Measurements from ENCODE around the gene LRBA. TPM values are rescaled to one million over a fixed set of nuclear protein-coding genes. Genes with fewer than 3 reads are reported as not detected.

LRBA gene
- total and polyA plus RNA-seq, 2 of the 4 experiments (the other 2 are of a cell fraction) = 10.2 to 51.6 TPM

DNA sequence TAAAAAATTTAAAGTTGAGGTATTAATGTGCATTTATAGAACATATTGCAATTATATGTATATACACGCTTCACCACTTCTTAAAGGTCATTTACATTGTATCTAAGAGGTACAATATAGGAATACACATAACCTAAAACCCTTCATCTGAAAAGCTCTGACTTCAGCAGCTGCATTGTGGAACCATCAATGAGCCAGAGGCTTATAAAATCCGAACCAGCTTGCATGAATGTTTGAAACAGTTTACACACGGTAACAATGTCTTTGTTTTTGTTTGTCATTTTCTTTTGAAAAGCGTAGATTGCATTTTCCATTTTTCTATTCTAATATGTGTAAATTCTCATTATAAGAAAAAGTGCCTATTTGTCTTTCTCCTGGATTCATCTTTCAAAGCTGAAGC is 715.3 kb downstream of the LRBA start:
- DNase-seq (no peak), ATAC-seq (ENCODE audit: low read depth) (no peak)
- H3K23ac ChIP-seq (ENCODE audit: low read depth, low read length) = no peak overlapping the region
- H2BK5ac ChIP-seq (ENCODE audit: low read depth, low read length, poor library complexity, severe bottlenecking) = no peak overlapping the region
- no CpG with 5 or more reads among the region's 4 CpGs for WGBS, 2 experiments (ENCODE audit: extremely low coverage in 2 of 2, insufficient read length in 1 of 2)
- H3K27ac ChIP-seq (ENCODE audit: insufficient read depth, low read length) = no peak overlapping the region
- H3K9me1 ChIP-seq (ENCODE audit: insufficient read depth, low read length) = no peaks in the 10 kb centered on the region
- H3K14ac ChIP-seq (replicated peaks; ENCODE audit: low read depth, low read length) = no peak overlapping the region
- H4K5ac ChIP-seq (ENCODE audit: low read depth, low read length) = no peak overlapping the region
- TF ChIP-seq RAD21 (IDR thresholded peaks at IDR 0.05; ENCODE audit: low read length) (no peak), NFE2L2 (IDR thresholded peaks at IDR 0.05; ENCODE audit: low read depth, low read length) (no peak), MAZ (IDR thresholded peaks at IDR 0.05; ENCODE audit: borderline replicate concordance, low read depth, low read length) (no peak), RCOR1 (IDR thresholded peaks at IDR 0.05; ENCODE audit: insufficient replicate concordance, low read length) (no peak), CHD1 (IDR thresholded peaks at IDR 0.05; ENCODE audit: low read depth, low read length) (no peak), MAFK (IDR thresholded peaks at IDR 0.05; ENCODE audit: low read depth, low read length) (no peak), MXI1 (IDR thresholded peaks at IDR 0.05; ENCODE audit: borderline replicate concordance, low read depth, low read length) (no peak), FOS (IDR thresholded peaks at IDR 0.05; ENCODE audit: low read depth, low read length) (no peak), POLR2A (IDR thresholded peaks at IDR 0.05; ENCODE audit: low read depth, low read length) (no peak), SMC3 (IDR thresholded peaks at IDR 0.05; ENCODE audit: low read depth, low read length) (no peak), CEBPB (IDR thresholded peaks at IDR 0.05; ENCODE audit: low read depth, low read length) (no peak), BHLHE40 (IDR thresholded peaks at IDR 0.05; ENCODE audit: low read depth, low read length) (no peak)
- TF ChIP-seq, protein P1, sequence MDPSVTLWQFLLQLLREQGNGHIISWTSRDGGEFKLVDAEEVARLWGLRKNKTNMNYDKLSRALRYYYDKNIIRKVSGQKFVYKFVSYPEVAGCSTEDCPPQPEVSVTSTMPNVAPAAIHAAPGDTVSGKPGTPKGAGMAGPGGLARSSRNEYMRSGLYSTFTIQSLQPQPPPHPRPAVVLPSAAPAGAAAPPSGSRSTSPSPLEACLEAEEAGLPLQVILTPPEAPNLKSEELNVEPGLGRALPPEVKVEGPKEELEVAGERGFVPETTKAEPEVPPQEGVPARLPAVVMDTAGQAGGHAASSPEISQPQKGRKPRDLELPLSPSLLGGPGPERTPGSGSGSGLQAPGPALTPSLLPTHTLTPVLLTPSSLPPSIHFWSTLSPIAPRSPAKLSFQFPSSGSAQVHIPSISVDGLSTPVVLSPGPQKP (IDR thresholded peaks at IDR 0.05; ENCODE audit: borderline replicate concordance, low read depth, low read length) = no peak
- TF ChIP-seq, protein P2, sequence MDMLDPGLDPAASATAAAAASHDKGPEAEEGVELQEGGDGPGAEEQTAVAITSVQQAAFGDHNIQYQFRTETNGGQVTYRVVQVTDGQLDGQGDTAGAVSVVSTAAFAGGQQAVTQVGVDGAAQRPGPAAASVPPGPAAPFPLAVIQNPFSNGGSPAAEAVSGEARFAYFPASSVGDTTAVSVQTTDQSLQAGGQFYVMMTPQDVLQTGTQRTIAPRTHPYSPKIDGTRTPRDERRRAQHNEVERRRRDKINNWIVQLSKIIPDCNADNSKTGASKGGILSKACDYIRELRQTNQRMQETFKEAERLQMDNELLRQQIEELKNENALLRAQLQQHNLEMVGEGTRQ (IDR thresholded peaks at IDR 0.05; ENCODE audit: low read depth, low read length) = no peak
- no peak overlapping the region for H3K9ac ChIP-seq (ENCODE audit: low read depth, low read length)
- H3K4me2 ChIP-seq (ENCODE audit: low read depth, low read length) = no peak overlapping the region
- no TSS peak for BruUV-seq (replicated peaks)
- dilution Hi-C loops (cut with HindIII; ENCODE audit: low sequenced_read_pairs, unreplicated experiment) = no loop called here
- ChIA-PET POLR2A (ENCODE audit: unreplicated experiment) (no interaction called here), CTCF (interaction anchor here (0.7 kb wide), 1 partner anchor 654 kb away, joined by 3 read pairs; no protein-coding TSS in a partner anchor)
- no peaks in the 10 kb centered on the region for H3K27me3 ChIP-seq (ENCODE audit: control insufficient read depth, insufficient read depth, low read length)
- H3K9me3 ChIP-seq (ENCODE audit: control insufficient read depth, insufficient read depth, low read length) = no peaks in the 10 kb centered on the region
- no peak overlapping the region for H3K56ac ChIP-seq (ENCODE audit: extremely low read depth, insufficient read depth, low read length)
- H3K4me3 ChIP-seq (ENCODE audit: insufficient read depth, low read depth, low read length) = no peak overlapping the region
- no peak overlapping the region for H2BK120ac ChIP-seq (ENCODE audit: low read depth, low read length)
- 0 out of 4 replicates have a peak, but pooled peaks cover 0 to under 1% of the 10 kb centered on the region in 2 experiments for H3K79me1 ChIP-seq (ENCODE audit: low read depth in 1 of 2, low read length in 2 of 2)
- in situ Hi-C loops (cut with MboI; ENCODE audit: low sequenced_read_pairs) = loop anchor here (5.0 kb wide), 2 partner anchors 287 to 562 kb away; no protein-coding TSS in a partner anchor
- no peak overlapping the region for H4K91ac ChIP-seq (ENCODE audit: insufficient read depth, low read depth, low read length)
- H2BK15ac ChIP-seq (ENCODE audit: low read depth, low read length) = no peak overlapping the region
- H3K4ac ChIP-seq (ENCODE audit: low read depth, low read length) = no peak overlapping the region
- no peak overlapping the region for H4K8ac ChIP-seq (ENCODE audit: low read depth in 2 of 2, low read length in 2 of 2)
- H2BK20ac ChIP-seq (ENCODE audit: low read depth, low read length) = no peak overlapping the region
- H4K20me1 ChIP-seq (ENCODE audit: insufficient read depth, low read length) = no peaks in the 10 kb centered on the region
- H3K36me3 ChIP-seq (ENCODE audit: control insufficient read depth, insufficient read depth, low read length) = no peaks in the 10 kb centered on the region
- H2AK9ac ChIP-seq (replicated peaks; ENCODE audit: low read depth, low read length, poor library complexity) = no peak overlapping the region
- no peak overlapping the region for H2AFZ ChIP-seq (replicated peaks; ENCODE audit: low read length, poor library complexity)
- no peaks in the 10 kb centered on the region for H3K4me1 ChIP-seq (ENCODE audit: control insufficient read depth, insufficient read depth, low read length)
- H3K18ac ChIP-seq (ENCODE audit: low read depth, low read length) = no peak overlapping the region
- H2AK5ac ChIP-seq (ENCODE audit: low read depth, low read length) = no peak overlapping the region
- intact Hi-C loops (cut with micrococcal nuclease) = loop anchor here (2.0 kb wide), 1 partner anchor 283 kb away; the partner anchor contains the start of gene MAB21L2
